Measurements from ENCODE around the gene ARHGAP12.

Gene ARHGAP12

DNA sequence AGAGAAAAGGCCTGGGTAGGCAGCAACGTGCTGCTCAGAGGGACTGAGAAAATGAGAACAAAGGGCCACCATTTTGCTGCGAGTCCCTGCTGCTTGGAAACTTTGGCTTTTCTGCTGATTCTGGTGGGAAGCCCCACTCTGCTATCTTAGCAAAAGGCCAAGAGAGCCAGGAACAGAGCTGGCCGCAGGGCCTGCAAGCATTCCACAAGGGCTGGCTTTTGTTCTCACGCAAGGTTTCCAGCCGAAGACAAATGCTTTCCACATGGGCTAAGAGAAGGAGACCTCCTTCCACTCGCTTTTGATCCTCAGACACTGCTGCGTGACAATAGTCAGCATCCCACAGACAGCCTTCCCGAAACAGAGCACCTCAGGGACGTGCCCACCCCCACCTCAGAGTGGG is 163.1 kb downstream of the ARHGAP12 start:
- no peaks in the 10 kb centered on the region for H3K36me3 ChIP-seq (ENCODE audit: insufficient read depth, low read length)
- no peak overlapping the region for H3K4me3 ChIP-seq (ENCODE audit: low read length)

DNA sequence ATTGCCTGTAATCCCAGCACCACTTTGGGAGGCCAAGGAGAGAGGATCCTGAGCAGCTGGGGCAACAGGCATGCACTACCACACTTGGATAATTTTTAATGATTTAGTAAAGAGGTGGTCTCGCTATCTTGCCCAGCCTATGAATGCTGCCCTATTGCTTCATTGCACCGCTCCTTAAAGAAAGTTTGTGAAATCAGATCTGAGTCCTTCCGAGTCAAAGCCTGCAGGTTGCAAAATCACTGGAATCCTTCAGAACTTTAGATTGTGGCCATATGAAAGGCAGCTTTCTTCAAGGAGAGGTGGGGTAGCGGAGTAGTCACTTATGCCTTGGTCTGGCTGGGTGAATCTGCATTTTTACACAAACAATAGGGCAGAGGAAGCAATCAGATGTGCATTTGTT is 166.3 kb downstream of the ARHGAP12 start:
- peaks cover 20% of the 10 kb centered on the region for H3K4me1 ChIP-seq (ENCODE audit: insufficient read depth, low read length)
- H3K27ac ChIP-seq (ENCODE audit: low read depth, low read length): no peak overlapping the region
- 0 out of 2 replicates have a peak, but pooled peaks cover 2% of the 10 kb centered on the region for H3K9me3 ChIP-seq (ENCODE audit: insufficient read depth, low read depth, low read length)
- 90% methylated on average over 4 of the region's 4 CpGs for WGBS
- no peak overlapping the region for H3K9ac ChIP-seq (ENCODE audit: low read depth, low read length)
- no peak overlapping the region for H3K4me3 ChIP-seq (ENCODE audit: low read length)
- no peaks in the 10 kb centered on the region for H3K27me3 ChIP-seq (ENCODE audit: insufficient read depth, low read length)
- no peaks in the 10 kb centered on the region for H3K36me3 ChIP-seq (ENCODE audit: insufficient read depth, low read length)

More for the DNA sequence above, 163.1 kb downstream of the ARHGAP12 start:
- no peak overlapping the region for H3K9ac ChIP-seq (ENCODE audit: low read depth, low read length)
- no peaks in the 10 kb centered on the region for H3K27me3 ChIP-seq (ENCODE audit: insufficient read depth, low read length)
- no peak overlapping the region for H3K27ac ChIP-seq (ENCODE audit: low read depth, low read length)
- H3K9me3 ChIP-seq (ENCODE audit: insufficient read depth, low read depth, low read length): 0 out of 2 replicates have a peak, but pooled peaks cover 2% of the 10 kb centered on the region
- H3K4me1 ChIP-seq (ENCODE audit: insufficient read depth, low read length): peaks cover 3% of the 10 kb centered on the region; the same call in 1 of the 2 replicates
- 88% methylated on average over 9 of the region's 9 CpGs for WGBS

DNA sequence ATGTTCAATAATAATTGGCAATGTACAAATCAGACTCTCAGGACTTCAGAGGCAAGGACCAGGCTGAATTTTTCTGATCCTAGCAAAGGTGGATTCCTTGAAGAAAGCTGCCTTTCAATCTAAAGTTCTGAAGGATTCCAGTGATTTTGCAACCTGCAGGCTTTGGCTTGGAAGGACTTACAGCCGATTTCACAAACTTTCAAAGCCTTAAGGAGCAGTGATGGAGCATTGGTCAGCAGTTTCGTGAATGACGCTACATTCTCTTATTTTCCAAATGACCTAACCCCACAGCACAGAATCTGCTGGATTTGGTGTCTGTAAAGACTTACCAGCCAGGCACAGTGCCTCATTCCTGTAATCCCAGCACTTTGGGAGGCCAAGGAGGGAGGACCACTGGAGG is 167.5 kb downstream of the ARHGAP12 start:
- Histone ChIP-seq H3K4me3 (ENCODE audit: low read length) (no peak overlapping the region), H3K27ac (ENCODE audit: low read depth, low read length) (no peak overlapping the region), H3K27me3 (ENCODE audit: insufficient read depth, low read length) (no peaks in the 10 kb centered on the region), H3K36me3 (ENCODE audit: insufficient read depth, low read length) (no peaks in the 10 kb centered on the region), H3K9me3 (ENCODE audit: insufficient read depth, low read depth, low read length) (0 out of 2 replicates have a peak, but pooled peaks cover 2% of the 10 kb centered on the region), H3K4me1 (ENCODE audit: insufficient read depth, low read length) (peaks cover 32% of the 10 kb centered on the region), H3K9ac (ENCODE audit: low read depth, low read length) (no peak overlapping the region)
- WGBS: 96% methylated on average over 3 of the region's 3 CpGs

DNA sequence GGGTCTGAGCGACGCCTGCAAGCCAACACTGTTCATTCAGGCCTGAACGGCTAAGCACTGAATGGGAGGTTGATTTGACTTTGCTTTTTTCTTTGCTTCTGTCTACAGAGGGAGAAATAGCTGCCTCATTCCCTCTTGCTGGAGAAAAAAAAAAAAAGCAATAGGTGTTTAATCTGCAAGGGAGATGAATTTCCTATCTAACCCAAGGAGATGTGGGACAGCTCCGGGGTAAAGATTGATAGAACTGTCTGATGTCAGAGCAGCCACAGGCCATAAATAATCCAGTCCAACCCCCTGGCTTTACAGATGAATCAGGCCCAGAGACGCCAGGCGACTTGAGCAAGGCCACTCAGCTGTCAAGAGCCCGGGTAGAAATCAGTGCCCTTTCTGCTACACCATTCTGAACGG is 168.0 kb downstream of the ARHGAP12 start:
- H3K27me3 ChIP-seq (ENCODE audit: insufficient read depth, low read length): no peaks in the 10 kb centered on the region
- no peak overlapping the region; the same call in 1 of the 2 replicates for H3K27ac ChIP-seq (ENCODE audit: low read depth, low read length)
- H3K9ac ChIP-seq (ENCODE audit: low read depth, low read length): peak overlapping the region; percentile 56
- H3K4me1 ChIP-seq (ENCODE audit: insufficient read depth, low read length): peaks cover 36% of the 10 kb centered on the region
- WGBS: 62% methylated on average over 8 of the region's 8 CpGs
- 0 out of 2 replicates have a peak, but pooled peaks cover 2% of the 10 kb centered on the region for H3K9me3 ChIP-seq (ENCODE audit: insufficient read depth, low read depth, low read length)
- peak overlapping the region; percentile 55 for H3K4me3 ChIP-seq (ENCODE audit: low read length)
- H3K36me3 ChIP-seq (ENCODE audit: insufficient read depth, low read length): no peaks in the 10 kb centered on the region

DNA sequence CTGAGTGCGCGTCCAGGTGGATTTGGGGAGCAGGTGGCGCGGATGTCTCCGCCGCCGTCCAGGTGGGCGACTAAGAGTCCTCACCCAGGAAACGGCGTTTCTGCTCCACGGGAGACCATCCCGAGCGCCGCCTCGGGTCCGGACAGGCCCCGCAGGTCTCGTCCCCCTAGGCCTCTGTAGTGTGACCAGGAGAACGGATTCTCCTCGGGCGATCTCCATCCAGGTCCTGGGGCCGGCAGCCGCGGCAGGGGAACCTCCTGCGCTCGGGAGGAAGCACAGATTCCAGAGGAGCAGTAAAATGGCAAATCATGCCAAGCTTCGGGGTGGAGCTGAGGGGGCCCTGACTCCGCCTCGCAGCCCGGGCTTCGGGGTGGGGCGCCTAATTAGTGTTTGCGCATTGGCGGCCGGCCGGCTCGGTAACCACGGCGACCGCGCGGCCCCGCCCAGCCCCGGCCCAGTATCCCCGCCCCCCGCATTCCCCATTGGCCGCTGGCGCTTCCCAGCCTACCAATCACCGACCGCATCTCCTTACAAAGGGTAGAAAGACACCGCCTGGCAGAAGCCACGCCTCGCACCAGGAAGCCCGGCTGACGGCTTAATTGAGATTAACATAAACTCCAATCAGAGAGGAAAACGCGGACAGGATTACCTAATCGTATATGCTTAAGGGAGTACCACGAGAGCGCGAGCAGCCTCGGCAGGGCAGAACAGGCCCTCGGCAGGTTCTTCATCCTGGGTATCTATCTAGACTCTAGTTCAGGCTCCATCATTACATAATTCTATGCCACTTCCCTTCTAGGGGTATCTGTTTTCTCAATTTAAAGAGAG is 168.6 kb downstream of the ARHGAP12 start:
- Histone ChIP-seq H3K36me3 (ENCODE audit: insufficient read depth, low read length) (no peaks in the 10 kb centered on the region), H3K4me3 (ENCODE audit: low read length) (peak overlapping the region; percentile 95), H3K9ac (ENCODE audit: low read depth, low read length) (peak overlapping the region; percentile 89), H3K27ac (ENCODE audit: low read depth, low read length) (peak overlapping the region; percentile 100), H3K9me3 (ENCODE audit: insufficient read depth, low read depth, low read length) (0 out of 2 replicates have a peak, but pooled peaks cover 2% of the 10 kb centered on the region), H3K4me1 (ENCODE audit: insufficient read depth, low read length) (peaks cover 43% of the 10 kb centered on the region), H3K27me3 (ENCODE audit: insufficient read depth, low read length) (no peaks in the 10 kb centered on the region)
- under 1% methylated on average over 63 of the region's 63 CpGs for WGBS

DNA sequence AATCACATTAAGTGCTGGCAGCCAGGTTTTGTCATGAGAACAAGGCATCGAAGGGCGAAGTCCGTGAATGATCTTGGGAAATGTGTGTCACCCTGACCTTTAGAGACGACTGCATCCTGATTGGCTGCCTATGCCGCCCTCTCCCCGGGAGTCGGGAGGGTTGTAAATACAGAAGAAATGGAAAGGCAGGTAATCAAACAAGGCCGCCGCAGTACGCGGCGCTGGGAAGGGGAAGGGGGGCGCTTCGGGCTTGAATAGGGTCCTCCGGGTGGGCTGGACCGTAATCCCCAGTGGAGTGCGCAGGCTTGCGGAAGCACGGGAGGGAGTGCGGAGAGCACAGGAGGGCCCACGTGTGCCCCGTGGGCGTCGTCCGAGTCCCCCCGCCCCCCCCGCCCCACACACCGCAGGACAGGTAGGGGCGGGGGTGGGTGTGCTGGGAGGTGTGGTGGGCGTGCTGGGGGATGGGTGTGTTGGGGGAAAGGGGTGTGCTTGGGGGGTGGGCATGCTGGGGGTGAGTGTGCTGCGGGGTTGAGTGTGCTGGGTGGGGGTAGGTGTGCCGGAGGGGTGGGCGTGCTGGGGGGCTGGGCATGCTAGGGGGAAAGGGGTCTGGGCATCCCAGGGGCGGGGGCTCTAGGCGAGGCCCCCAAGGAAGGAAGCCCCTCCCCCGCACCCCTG is 169.4 kb downstream of the ARHGAP12 start:
- Histone ChIP-seq H3K36me3 (ENCODE audit: insufficient read depth, low read length) (no peaks in the 10 kb centered on the region), H3K27ac (ENCODE audit: low read depth, low read length) (peak overlapping the region; percentile 100; the same call in 1 of the 2 replicates), H3K9ac (ENCODE audit: low read depth, low read length) (peak overlapping the region; percentile 89), H3K4me3 (ENCODE audit: low read length) (peak overlapping the region; percentile 95), H3K27me3 (ENCODE audit: insufficient read depth, low read length) (no peaks in the 10 kb centered on the region), H3K9me3 (ENCODE audit: insufficient read depth, low read depth, low read length) (0 out of 2 replicates have a peak, but pooled peaks cover 2% of the 10 kb centered on the region), H3K4me1 (ENCODE audit: insufficient read depth, low read length) (peaks cover 49% of the 10 kb centered on the region)
- WGBS: 1% methylated on average over 24 of the region's 36 CpGs

DNA sequence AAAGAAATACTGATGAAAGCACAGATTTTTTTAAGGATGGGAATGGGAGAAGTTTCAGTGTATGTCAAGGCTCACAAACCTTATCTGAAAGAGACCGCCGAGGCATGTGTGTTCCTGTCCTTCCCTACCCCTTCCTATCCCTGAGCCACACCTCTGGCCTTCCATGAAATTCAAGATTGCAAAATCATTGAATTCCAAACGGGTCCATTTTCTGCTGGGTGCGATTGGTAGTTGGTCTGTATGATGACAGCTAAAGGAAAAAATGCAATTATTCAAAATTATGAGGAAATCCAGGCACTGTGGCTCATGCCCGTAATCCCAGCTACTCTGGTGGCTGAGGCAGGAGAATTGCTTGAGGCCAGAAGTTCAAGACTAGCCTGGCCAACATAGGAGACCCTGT is 170.1 kb downstream of the ARHGAP12 start:
- Histone ChIP-seq H3K9ac (ENCODE audit: low read depth, low read length) (no peak overlapping the region), H3K4me1 (ENCODE audit: insufficient read depth, low read length) (peaks cover 49% of the 10 kb centered on the region), H3K27me3 (ENCODE audit: insufficient read depth, low read length) (no peaks in the 10 kb centered on the region), H3K4me3 (ENCODE audit: low read length) (no peak overlapping the region), H3K9me3 (ENCODE audit: insufficient read depth, low read depth, low read length) (0 out of 2 replicates have a peak, but pooled peaks cover 2% of the 10 kb centered on the region), H3K27ac (ENCODE audit: low read depth, low read length) (no peak overlapping the region), H3K36me3 (ENCODE audit: insufficient read depth, low read length) (no peaks in the 10 kb centered on the region)
- 86% methylated on average over 5 of the region's 5 CpGs for WGBS

DNA sequence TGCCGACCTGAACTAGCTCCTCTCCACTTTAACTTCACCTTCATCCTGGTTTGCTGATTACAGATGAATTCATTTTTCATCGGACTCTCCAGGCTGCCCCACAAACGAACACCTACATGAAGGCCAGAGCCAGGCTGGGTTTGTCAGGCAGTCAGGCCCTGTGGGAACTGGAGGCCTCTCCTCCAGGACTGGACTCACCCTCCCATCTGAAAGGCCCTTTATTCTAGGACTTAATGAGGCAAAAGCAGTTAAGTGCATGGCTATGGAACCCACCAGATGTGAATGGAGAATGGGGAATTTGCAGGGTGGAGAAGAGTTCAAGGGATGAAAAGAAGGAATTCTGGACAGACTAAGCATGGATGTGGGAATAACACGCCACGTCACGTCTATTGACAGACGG is 170.8 kb downstream of the ARHGAP12 start:
- H3K9me3 ChIP-seq (ENCODE audit: insufficient read depth, low read depth, low read length): no peaks in the 10 kb centered on the region
- H3K36me3 ChIP-seq (ENCODE audit: insufficient read depth, low read length): no peaks in the 10 kb centered on the region
- H3K27me3 ChIP-seq (ENCODE audit: insufficient read depth, low read length): no peaks in the 10 kb centered on the region
- no peak overlapping the region for H3K9ac ChIP-seq (ENCODE audit: low read depth, low read length)
- H3K4me3 ChIP-seq (ENCODE audit: low read length): no peak overlapping the region
- WGBS: 90% methylated on average over 7 of the region's 7 CpGs
- peaks cover 49% of the 10 kb centered on the region for H3K4me1 ChIP-seq (ENCODE audit: insufficient read depth, low read length)
- no peak overlapping the region for H3K27ac ChIP-seq (ENCODE audit: low read depth, low read length)

DNA sequence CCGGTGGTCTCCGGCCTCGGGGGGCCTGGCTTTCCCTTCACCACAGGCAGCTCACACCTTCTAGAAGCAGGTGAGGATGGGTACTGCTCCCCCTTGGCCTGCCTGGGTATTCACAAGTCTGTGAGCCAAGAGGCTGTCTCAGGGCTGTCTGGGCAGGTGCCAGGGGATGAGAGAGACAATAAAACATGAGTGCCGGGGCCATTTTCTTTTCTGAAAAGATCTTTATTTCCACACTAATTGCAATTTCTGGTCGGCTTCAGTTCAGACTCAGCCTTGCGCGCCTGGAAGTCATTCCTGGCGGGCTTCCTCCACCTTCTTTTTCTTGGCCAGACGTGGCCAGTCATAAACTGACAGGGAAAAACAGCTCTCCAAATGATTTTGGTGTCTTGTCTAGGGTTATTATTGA is 171.2 kb downstream of the ARHGAP12 start:
- Histone ChIP-seq H3K27ac (ENCODE audit: low read depth, low read length) (peak overlapping the region; percentile 50; the same call in 1 of the 2 replicates), H3K9me3 (ENCODE audit: insufficient read depth, low read depth, low read length) (no peaks in the 10 kb centered on the region), H3K4me1 (ENCODE audit: insufficient read depth, low read length) (peaks cover 49% of the 10 kb centered on the region), H3K27me3 (ENCODE audit: insufficient read depth, low read length) (no peaks in the 10 kb centered on the region), H3K4me3 (ENCODE audit: low read length) (no peak overlapping the region), H3K9ac (ENCODE audit: low read depth, low read length) (0 out of 2 replicates have a peak overlapping the region, but pooled peaks have one; percentile 8), H3K36me3 (ENCODE audit: insufficient read depth, low read length) (no peaks in the 10 kb centered on the region)
- 77% methylated on average over 8 of the region's 9 CpGs for WGBS

DNA sequence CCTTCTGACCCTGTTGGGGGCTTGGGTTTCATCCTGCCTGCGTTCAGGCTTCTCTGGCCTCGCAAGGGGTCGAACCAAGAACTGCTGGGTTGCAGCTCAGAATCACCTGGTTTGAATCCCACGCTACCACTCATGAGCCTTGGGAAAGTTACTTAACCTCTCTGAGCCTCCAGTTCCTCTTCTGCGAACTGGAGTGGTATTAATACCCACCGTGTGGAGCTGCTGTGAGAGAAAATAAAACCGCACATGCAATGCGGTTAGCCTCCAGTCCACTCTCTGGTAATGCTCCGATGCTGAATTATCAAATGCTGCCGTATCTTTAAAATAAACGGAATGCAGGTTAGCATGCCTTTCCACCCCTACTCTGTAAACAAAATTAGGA is 171.9 kb downstream of the ARHGAP12 start:
- Histone ChIP-seq H3K9me3 (ENCODE audit: insufficient read depth, low read depth, low read length) (no peaks in the 10 kb centered on the region), H3K36me3 (ENCODE audit: insufficient read depth, low read length) (no peaks in the 10 kb centered on the region), H3K27me3 (ENCODE audit: insufficient read depth, low read length) (no peaks in the 10 kb centered on the region), H3K4me3 (ENCODE audit: low read length) (no peak overlapping the region), H3K27ac (ENCODE audit: low read depth, low read length) (peak overlapping the region; percentile 50; the same call in 1 of the 2 replicates), H3K9ac (ENCODE audit: low read depth, low read length) (no peak overlapping the region), H3K4me1 (ENCODE audit: insufficient read depth, low read length) (peaks cover 49% of the 10 kb centered on the region)
- WGBS: 75% methylated on average over 11 of the region's 11 CpGs

DNA sequence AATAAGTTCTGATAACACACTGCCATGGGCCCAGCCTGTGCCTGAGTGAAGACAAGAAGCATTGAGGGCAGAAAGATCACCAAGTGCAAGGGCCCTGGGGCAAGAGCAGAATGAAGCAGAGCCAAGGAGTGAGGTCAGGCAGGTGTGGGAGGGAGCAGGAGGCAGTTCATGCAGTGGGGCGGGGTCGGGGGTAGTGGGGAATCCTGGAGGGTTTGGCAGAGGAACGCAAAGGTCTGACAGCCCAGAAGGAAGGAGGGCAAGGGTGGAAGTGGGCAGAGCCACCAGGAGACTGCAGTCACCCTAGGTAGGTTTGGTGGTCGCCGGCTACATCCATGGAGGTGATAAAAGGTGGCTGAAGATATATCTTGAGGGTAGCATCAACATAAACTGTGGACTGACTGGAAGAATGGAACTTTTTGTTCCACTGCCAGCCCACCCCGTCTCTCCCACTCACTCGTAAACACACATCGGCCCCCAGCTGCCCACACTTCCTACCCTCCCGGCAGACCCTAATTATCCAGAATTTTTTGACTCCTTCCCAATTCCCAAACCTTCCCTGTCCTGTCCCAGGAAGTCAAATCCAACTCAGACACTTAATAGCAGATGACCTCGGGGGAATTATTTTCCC is 172.4 kb downstream of the ARHGAP12 start:
- Histone ChIP-seq H3K4me1 (ENCODE audit: insufficient read depth, low read length) (peaks cover 49% of the 10 kb centered on the region), H3K9ac (ENCODE audit: low read depth, low read length) (no peak overlapping the region)
- WGBS: 76% methylated on average over 10 of the region's 10 CpGs

More for the DNA sequence above, 172.4 kb downstream of the ARHGAP12 start:
- Histone ChIP-seq H3K4me3 (ENCODE audit: low read length) (no peak overlapping the region), H3K9me3 (ENCODE audit: insufficient read depth, low read depth, low read length) (no peaks in the 10 kb centered on the region), H3K36me3 (ENCODE audit: insufficient read depth, low read length) (no peaks in the 10 kb centered on the region), H3K27ac (ENCODE audit: low read depth, low read length) (peak overlapping the region; percentile 50; the same call in 1 of the 2 replicates), H3K27me3 (ENCODE audit: insufficient read depth, low read length) (no peaks in the 10 kb centered on the region)
